Parathyroid adenoma (tissue), 2 donors: ENCODE data around the gene CDKN2A.
A peak's percentile ranks its signal among the peaks of the same experiment; 100 is the strongest.

Source experiments
- H2AFZ ChIP-seq: fragments of 300-600 bp; sonication (generic); one replicate; pipeline ENCODE4 v1.7.0; 2017; ENCODE audit warnings: antibody characterized with exemption, mild to moderate bottlenecking
- H3K27ac ChIP-seq: fragments of 300-600 bp; sonication (generic); one replicate; pipeline ENCODE4 v1.7.0; 2017
- H3K27me3 ChIP-seq: fragments of 300-600 bp; sonication (generic); one replicate; pipeline ENCODE4 v1.7.0; 2017; ENCODE audit warnings: low read length; ENCODE audit not compliant: control insufficient read depth, insufficient read depth
- H3K36me3 ChIP-seq: fragments of 300-600 bp; sonication (generic); one replicate; pipeline ENCODE4 v1.7.0; 2017; ENCODE audit warnings: low read length; ENCODE audit not compliant: control insufficient read depth, insufficient read depth
- H3K4me1 ChIP-seq: fragments of 300-600 bp; sonication (generic); one replicate; pipeline ENCODE4 v1.7.0; 2017; ENCODE audit warnings: control low read depth
- H3K4me2 ChIP-seq: fragments of 300-600 bp; sonication (generic); one replicate; pipeline ENCODE4 v1.7.0; 2017; ENCODE audit warnings: low read length
- H3K4me3 ChIP-seq: fragments of 300-600 bp; sonication (generic); one replicate; pipeline ENCODE4 v1.7.0; 2017; ENCODE audit warnings: low read depth, low read length
- H3K79me2 ChIP-seq: fragments of 300-600 bp; sonication (generic); one replicate; pipeline ENCODE4 v1.7.0; 2017; ENCODE audit warnings: control low read depth
- H3K9ac ChIP-seq: fragments of 300-600 bp; sonication (generic); one replicate; pipeline ENCODE4 v1.7.0; 2017; ENCODE audit warnings: mild to moderate bottlenecking
- H3K9me3 ChIP-seq: fragments of 300-600 bp; sonication (generic); one replicate; pipeline ENCODE4 v1.7.0; 2017; ENCODE audit warnings: low read length; ENCODE audit not compliant: control insufficient read depth
- CTCF ChIP-seq: fragments of 300-600 bp; sonication (generic); IDR thresholded peaks from one replicate; pipeline ENCODE4 v1.7.0; 2017; ENCODE audit warnings: antibody characterized with exemption, mild to moderate bottlenecking
- donor health status: primary hyperparathyroidism.

Gene CDKN2A

GRCh38 chr9:21995666-21996398, 1.6 kb upstream of the CDKN2A start:
- Histone ChIP-seq H3K4me1 (no peaks in the 10 kb centered on the region), H3K27ac (peak overlapping the region; percentile 74), H3K36me3 (no peaks in the 10 kb centered on the region), H3K9ac (no peak overlapping the region), H3K4me3 (peak overlapping the region; percentile 79), H3K4me2 (peak overlapping the region; percentile 91), H3K79me2 (no peaks in the 10 kb centered on the region), H2AFZ (peak overlapping the region; percentile 54), H3K27me3 (no peaks in the 10 kb centered on the region), H3K9me3 (no peaks in the 10 kb centered on the region)
- TF ChIP-seq CTCF, result no peak

- no peak for TF ChIP-seq CTCF
- H2AFZ ChIP-seq, result peak overlapping the region; percentile 54
- no peak overlapping the region for H3K9ac ChIP-seq
- H3K27ac ChIP-seq, result peak overlapping the region; percentile 74
- H3K27me3 ChIP-seq, result no peaks in the 10 kb centered on the region
- H3K79me2 ChIP-seq, result no peaks in the 10 kb centered on the region
- H3K9me3 ChIP-seq, result no peaks in the 10 kb centered on the region
- H3K4me1 ChIP-seq, result no peaks in the 10 kb centered on the region
- H3K4me2 ChIP-seq, result peak overlapping the region; percentile 91
- H3K36me3 ChIP-seq, result no peaks in the 10 kb centered on the region
- H3K4me3 ChIP-seq, result peak overlapping the region; percentile 79
Observed at GRCh38 chr9:21995006-21995665, 944 bp upstream of the CDKN2A start.

GRCh38 chr9:21994556-21995005, 389 bp upstream of the CDKN2A start, which contains the start of gene CDKN2B-AS1:
CDKN2B-AS1 (plus strand) TSS chr9:21994791.
- Histone ChIP-seq H3K27me3 (peaks cover 4% of the 10 kb centered on the region), H2AFZ (peak within 1 kb of the TSS; percentile 54), H3K4me1 (no peaks in the 10 kb centered on the region), H3K9ac (no peak within 1 kb of the TSS), H3K27ac (peak within 1 kb of the TSS; percentile 74), H3K36me3 (no peaks in the 10 kb centered on the region), H3K9me3 (no peaks in the 10 kb centered on the region), H3K4me2 (peak within 1 kb of the TSS; percentile 91), H3K79me2 (no peaks in the 10 kb centered on the region), H3K4me3 (peak within 1 kb of the TSS; percentile 79)
- no peak for TF ChIP-seq CTCF

- Histone ChIP-seq H3K4me2 (no peak overlapping the region), H3K27ac (no peak overlapping the region), H2AFZ (no peak overlapping the region), H3K27me3 (peaks cover 12% of the 10 kb centered on the region), H3K9ac (no peak overlapping the region), H3K36me3 (no peaks in the 10 kb centered on the region), H3K79me2 (no peaks in the 10 kb centered on the region), H3K4me1 (no peaks in the 10 kb centered on the region), H3K4me3 (no peak overlapping the region), H3K9me3 (no peaks in the 10 kb centered on the region)
- TF ChIP-seq CTCF, result no peak
Observed at GRCh38 chr9:21993007-21993406, 1.2 kb downstream of the CDKN2A start.
